HG03354 (cell line): ENCODE data around the gene TEX261.

Experiments
- ATAC-seq: cut with Tn5 transposase; IDR thresholded peaks from one replicate; pipeline ENCODE4 v1.9.1; 2021; ENCODE audit warnings: mild to moderate bottlenecking; ENCODE audit not compliant: unreplicated experiment, poor library complexity, severe bottlenecking

Gene TEX261

GRCh38 chr2:70939839-70940580 is 54.7 kb downstream of the TEX261 start:
- no peak for ATAC-seq

DNA sequence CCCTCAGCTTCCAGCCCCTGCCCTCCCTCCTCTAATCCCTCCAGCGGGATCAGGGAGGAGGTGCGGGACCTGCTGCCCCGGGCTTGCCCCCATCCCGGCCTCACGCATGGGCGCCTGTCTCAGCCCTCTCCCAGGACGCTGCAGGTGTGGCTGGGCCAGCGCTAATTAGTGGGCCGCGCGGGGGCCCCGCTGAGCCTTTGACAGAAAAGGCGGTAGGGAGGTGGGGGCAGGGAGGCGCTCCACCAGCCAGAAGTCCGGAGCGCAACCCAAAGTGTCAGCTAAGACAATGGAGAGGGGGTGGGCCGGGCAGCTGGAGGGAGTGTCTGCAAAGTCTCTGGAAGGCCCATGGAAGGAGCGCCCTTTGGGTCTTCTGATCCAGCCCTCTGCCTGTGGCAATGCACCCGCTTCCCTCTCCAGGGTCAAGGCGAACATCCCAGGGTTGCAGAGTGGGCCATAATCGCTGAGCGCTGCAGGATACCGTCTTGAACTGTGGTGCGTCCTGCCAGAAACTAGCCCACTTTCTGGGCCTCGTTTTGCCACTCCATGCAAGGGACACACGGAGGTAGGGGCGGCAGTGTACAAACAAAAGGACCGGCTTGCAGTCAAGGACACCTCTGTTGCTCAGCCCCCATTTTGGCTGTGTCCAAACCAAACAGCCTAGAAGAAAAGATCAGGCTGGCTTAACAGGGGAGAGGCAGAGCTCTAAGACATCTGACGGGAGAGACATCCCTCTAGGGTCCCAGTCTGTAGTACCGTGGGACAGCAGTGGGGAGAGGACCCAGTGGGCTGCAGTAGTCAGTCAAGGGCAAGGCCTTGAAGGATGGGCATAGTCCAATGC is 55.5 kb downstream of the TEX261 start:
- ATAC-seq, result no peak

DNA sequence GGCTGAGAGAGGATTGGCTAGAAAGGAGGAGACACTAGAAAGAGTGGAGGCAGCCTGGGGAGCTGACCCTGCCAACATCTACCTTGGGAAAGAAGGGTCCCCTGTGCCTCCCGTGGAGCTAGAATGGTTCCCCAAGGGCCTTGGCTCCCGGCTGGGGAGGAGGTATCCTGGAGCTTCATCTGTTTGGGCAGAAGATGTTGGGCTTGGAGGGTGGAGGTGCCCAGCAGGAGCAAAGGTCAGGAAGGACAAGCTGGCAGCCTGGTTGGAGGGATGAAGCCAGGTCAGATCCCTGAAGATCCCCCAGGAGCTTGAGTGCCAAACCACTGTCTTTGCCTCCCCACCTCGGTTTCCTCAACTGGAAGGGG is 56.1 kb downstream of the TEX261 start:
- no peak for ATAC-seq

DNA sequence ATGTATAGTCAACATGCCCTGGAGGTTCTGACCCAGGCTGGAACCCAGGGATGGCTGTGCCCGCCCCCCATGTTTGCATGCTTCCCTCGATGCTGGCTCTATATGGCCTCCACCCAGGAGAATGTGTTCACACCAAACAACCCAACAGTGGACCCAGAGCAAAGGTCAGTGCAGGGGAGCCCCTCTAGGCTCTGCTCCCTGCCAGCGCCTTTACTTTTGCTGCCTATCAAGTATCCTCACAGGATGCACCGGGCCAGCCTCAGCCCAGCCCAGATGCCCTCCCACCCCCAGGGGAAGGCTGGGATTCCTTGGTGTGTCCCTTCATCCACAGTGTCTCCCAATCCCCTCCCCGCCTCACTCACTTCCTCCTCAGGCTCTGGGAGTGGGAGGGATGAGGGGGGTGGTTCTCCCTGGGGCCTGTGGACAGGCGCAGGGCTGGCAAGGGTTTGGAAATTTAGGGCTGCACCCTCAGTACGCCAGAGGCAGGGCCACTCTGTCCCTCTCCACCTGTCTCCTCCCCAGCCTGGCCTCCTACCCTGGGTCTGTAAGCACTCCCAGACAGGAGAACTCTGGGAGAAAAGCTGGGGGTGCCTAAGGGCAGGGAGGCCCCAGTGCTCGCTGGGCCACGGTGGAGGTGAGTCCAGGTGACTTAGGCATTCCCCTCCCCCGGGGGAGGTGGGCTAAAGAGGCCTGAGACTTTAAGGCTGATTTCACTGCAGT is 56.6 kb downstream of the TEX261 start:
- ATAC-seq, result no peak

DNA sequence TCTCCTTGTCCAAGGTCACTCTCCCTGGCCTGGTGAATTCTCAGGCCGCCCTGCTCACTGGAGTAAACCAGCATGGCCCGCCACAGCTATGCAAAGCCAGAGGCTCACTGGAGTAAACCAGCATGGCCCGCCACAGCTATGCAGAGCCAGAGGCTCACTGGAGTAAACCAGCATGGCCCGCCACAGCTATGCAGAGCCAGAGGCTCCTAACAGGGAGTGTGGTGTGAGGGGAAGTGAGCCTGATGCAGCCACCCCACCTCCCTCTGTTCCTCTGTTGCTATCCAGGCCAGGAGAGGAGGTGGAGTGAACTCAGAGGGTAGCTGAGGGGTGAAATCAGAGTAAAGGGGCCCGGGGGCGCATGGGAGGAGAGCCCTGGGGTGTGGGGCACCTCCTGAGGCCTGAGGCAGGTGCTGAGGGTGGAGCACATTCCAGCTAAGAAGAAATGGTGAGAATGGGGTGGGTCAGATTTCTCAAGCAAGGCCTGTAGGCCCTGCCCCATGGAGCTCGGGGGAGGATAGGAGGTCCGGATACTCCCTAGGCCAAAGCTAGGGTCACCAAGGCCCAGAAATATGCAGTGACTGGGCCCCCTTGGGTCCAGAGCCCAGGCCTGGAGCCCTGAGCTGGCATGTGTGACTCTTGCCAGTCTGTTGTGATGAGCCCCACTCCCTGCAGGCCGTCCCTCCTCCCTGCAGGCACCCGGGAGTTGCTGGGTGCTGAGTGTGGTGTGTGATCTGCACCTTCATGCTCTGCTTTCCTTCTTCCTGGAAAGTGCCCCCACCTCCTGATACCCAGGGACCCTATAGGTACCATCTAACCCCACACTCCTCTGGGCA is 57.5 kb downstream of the TEX261 start:
- ATAC-seq, result no peak

- ATAC-seq, result no peak
Measured at GRCh38 chr2:70936165-70936978, 58.3 kb downstream of the TEX261 start.
